MV-4-11 (cell line): Measurements from ENCODE around the gene TBC1D3G.
"Not testable (repeated sequence)": the region's sequence is repeated elsewhere in the genome, so short reads cannot be mapped to it uniquely, and the experiment has no call there.

ENCODE experiments used
- DNase-seq: peaks from one replicate; lab custom pipeline; 2025; lab: John Stamatoyannopoulos, UW

The TBC1D3G gene

GRCh38 chr17:36323584-36323983 is at the start of gene TBC1D3G:
Gene TBC1D3G, plus strand, starts transcription at chr17:36323884. Its CDS starts 1,528 bp downstream, at chr17:36325412.
- not testable (repeated sequence) for DNase-seq

- not testable (repeated sequence) for DNase-seq
Measured at GRCh38 chr17:36283256-36283655, 40.4 kb upstream of the TBC1D3G start.

GRCh38 chr17:36284219-36284618 is 39.5 kb upstream of the TBC1D3G start:
- DNase-seq: not testable (repeated sequence)

- DNase-seq: not testable (repeated sequence)
Measured at GRCh38 chr17:36289965-36290612, 33.6 kb upstream of the TBC1D3G start.

- not testable (repeated sequence) for DNase-seq
Measured at GRCh38 chr17:36295161-36295560, 28.5 kb upstream of the TBC1D3G start.

GRCh38 chr17:36315736-36316135 is 7.9 kb upstream of the TBC1D3G start:
- not testable (repeated sequence) for DNase-seq

- not testable (repeated sequence) for DNase-seq
Measured at GRCh38 chr17:36362496-36362895, 38.8 kb downstream of the TBC1D3G start.

GRCh38 chr17:36375938-36376337 is 52.3 kb downstream of the TBC1D3G start:
- DNase-seq: not testable (repeated sequence)
